Fibroblast of mammary gland (primary cell): ENCODE results near the gene CRACDL.
"Not testable (repeated sequence)": the region's sequence is repeated elsewhere in the genome, so short reads cannot be mapped to it uniquely, and the experiment has no call there.

Source experiments
- DNase-seq: peaks from one replicate; pipeline ENCODE4 v3.0.0-alpha.2; 2010; ENCODE audit warnings: low read depth
- H3K4me3 ChIP-seq: 2 replicates; pipeline ENCODE4 v1.5.1; 2011; ENCODE audit warnings: low read depth, mild to moderate bottlenecking, low read length, moderate library complexity; ENCODE audit not compliant: control insufficient read depth
- TF ChIP-seq, protein P1 (sequence below): conservative IDR thresholded peaks from 2 replicates; pipeline ENCODE4 v1.5.1; 2011; ENCODE audit warnings: low read depth, low read length, inconsistent platforms; ENCODE audit not compliant: control insufficient read depth, insufficient read depth

The CRACDL gene

DNA sequence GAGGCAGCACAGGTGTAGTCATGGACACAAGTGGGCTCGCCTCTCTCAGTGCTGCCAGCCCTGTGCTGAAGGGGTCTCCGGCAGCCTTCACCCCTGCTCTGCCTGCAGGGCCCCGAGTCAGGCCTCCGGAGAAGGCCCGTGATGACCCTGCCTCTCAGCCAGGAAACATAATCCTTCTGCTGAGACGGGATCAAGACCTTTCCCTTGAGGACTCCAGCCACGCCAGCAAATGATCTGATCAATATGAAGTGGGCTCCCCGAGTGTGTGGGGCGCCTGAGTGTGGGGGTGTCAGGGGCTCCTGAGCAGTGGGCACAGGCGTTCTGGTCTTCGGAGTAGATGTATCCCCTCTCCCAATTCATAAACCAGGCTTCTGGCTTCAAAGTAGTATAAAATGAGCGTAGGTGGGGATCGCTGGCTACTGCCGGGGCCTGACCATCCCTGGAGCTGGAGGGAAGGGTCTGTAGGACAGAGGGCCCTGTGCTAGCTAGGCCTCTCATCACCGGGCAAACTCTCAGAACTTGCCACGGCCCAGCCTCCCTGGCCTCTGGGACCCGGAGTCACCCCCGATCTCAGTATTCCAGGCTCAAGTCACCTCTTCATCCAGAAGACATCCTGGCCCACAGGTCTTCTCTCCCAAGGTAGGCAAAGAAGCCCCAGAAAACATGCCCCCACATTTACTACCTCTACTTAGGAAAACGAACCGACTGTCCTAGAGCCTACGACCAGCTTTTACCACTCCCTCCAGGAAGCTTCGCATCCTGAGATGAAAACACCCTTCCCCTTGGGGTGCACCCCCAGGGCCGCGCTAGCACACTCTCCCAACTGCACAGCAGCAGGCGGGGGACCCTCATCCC lies 33.6 kb downstream of the CRACDL start:
- no peak overlapping the region for H3K4me3 ChIP-seq
- TF ChIP-seq, protein P1, sequence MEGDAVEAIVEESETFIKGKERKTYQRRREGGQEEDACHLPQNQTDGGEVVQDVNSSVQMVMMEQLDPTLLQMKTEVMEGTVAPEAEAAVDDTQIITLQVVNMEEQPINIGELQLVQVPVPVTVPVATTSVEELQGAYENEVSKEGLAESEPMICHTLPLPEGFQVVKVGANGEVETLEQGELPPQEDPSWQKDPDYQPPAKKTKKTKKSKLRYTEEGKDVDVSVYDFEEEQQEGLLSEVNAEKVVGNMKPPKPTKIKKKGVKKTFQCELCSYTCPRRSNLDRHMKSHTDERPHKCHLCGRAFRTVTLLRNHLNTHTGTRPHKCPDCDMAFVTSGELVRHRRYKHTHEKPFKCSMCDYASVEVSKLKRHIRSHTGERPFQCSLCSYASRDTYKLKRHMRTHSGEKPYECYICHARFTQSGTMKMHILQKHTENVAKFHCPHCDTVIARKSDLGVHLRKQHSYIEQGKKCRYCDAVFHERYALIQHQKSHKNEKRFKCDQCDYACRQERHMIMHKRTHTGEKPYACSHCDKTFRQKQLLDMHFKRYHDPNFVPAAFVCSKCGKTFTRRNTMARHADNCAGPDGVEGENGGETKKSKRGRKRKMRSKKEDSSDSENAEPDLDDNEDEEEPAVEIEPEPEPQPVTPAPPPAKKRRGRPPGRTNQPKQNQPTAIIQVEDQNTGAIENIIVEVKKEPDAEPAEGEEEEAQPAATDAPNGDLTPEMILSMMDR, result no peak
- no peak for DNase-seq

DNA sequence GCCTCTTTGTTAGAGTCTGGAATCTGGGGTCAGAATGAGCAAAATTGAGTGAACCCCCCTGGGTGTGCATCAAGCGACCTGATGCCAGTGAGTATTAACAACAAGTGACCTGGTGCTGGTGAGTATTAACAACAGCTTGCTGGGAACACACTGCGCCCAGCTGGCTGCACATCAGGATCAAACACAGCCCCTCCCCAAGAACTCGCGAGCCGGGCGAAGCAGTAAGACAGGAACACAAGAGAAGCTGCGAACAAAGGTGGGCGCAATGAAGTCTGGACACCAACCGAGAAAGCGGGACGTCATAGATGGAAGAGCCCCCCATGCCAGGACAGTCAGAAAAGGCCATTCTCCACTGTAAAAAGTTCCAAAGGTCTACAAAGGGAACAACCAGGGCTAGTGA lies 34.3 kb downstream of the CRACDL start:
- TF ChIP-seq, protein P1, result no peak
- H3K4me3 ChIP-seq, result no peak overlapping the region
- no peak for DNase-seq

DNA sequence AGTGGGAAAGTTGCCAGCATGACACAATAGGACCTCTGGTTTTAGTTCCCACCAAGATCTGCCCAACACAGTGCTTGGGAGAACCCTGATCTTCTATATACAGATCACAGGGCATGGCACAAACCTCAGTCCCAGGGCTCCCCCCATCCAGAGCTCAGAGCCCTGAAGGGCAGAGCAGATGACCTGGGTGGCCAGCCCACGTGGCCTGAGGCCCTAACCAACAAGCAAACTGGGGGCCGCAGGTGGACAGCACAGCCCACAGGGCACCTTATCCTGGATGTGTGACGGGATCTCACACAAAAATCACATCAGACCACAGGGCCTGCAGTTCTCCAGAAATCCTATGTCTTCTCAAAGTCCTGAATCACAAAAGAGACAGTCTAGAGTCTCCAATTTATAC lies 34.7 kb downstream of the CRACDL start:
- TF ChIP-seq, protein P1, result no peak
- DNase-seq, result no peak
- H3K4me3 ChIP-seq, result no peak overlapping the region

DNA sequence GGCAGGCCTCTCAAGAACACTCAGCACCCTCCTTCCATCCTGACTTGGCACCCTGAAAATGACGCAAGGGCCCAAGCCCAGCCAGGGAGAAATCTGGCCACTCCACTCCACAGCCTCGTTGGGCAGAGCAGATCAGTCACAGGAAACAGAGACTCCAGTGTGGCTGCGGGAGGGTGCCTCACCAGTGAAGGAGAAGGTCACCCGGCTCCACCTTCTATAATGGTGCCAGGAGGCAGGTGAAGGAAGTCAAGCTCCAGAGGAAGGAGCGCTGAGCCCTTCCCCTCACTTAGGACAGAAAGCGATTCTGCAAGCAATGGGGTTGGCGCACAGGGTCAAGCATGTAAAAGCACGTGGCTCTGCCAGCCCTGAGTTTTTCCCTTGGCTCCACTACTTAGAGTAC lies 35.3 kb downstream of the CRACDL start:
- TF ChIP-seq, protein P1, result no peak
- DNase-seq, result no peak
- no peak overlapping the region for H3K4me3 ChIP-seq

DNA sequence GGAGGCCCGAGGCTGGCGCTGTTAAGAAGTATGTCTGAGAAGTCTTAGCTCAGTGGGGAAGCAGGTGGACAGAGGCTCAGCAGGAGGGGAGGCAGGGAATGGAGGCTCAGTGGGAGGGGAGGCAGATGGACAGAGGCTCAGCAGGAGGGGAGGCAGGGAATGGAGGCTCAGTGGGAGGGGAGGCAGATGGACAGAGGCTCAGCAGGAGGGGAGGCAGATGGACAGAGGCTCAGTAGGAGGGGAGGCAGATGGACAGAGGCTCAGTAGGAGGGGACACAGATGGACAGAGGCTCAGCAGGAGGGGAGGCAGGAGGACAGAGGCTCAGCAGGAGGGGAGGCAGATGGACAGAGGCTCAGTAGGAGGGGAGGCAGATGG lies 36.3 kb downstream of the CRACDL start:
- DNase-seq, result not testable (repeated sequence)

DNA sequence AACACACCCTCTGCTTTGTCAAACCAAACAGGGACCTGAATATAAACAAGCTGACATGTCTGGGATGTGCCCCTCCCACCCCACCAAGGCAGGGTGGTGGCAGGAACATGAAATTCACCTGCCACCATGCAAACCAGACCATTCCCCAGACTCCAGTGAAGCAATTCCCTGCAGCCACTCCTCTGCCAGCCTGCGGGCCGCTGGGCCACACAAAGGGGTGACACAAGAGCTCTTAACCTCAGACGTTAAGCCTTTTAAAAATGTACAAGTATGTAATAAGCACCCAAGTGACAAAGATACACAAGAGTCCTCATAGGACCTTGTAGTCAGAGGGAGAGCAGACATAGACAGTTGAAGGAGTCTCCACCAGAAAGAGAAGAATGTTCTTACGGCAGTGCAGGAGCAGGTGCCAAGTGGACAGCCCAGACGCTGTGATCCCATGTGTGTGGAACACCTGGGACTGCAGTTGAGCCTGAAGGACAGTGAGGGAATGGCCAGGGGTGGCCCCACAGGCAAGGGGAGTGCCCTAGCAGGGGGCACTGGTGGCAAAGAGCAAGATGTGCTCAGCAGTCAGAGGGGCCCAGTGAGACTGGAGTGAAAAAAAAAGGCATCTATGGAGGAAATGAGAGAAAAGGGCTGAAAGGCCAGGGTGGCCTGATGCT lies 36.9 kb downstream of the CRACDL start:
- TF ChIP-seq, protein P1, result no peak
- DNase-seq, result no peak
- H3K4me3 ChIP-seq, result no peak overlapping the region

More for the DNA sequence above, 36.3 kb downstream of the CRACDL start:
- not testable (repeated sequence) for H3K4me3 ChIP-seq

DNA sequence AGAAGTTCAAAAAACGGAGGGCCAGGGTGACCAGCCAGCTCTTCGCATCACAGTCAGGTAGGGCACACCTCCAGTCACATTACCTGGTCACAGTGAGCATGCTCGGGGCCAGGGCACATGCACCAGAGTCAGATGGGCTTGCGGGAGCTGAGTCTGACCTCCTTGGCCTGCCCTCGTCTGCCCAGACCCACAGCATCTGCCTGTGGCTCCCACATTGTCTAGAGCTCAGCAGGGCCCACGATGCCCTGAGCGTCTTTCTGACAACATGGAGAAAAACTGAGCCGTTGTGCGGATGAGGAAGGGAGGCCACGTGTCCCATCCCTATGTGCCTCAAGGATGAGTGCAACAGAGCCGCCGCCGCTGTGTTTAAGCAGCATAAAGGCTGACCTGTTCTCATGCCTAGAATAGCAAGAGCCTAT lies 37.6 kb downstream of the CRACDL start:
- no peak for DNase-seq
- TF ChIP-seq, protein P1, result no peak
- no peak overlapping the region for H3K4me3 ChIP-seq
